Kidney (tissue), 14 donors: ENCODE measurements around the gene AACS. TPM values are rescaled to one million over a fixed set of nuclear protein-coding genes. Genes with fewer than 3 reads are reported as not detected.

Experiments used
- DNase-seq, 5 donors: peaks; one replicate each; pipeline ENCODE4 v3.0.0-alpha.2; 2013 to 2020
- FAIRE-seq: peaks from 2 replicates; lab custom pipeline; 2012; peaks lifted over from hg19 to GRCh38; lab: Jason Lieb, UNC
- H3K27ac ChIP-seq, 2 donors: one replicate each; pipeline ENCODE4 v1.7.0; 2013; ENCODE audit warnings: low read depth in 2 of 2, low read length in 2 of 2, inconsistent platforms in 1 of 2
- H3K27me3 ChIP-seq: one replicate; pipeline ENCODE4 v1.7.1; 2013; ENCODE audit warnings: low read length, inconsistent platforms; ENCODE audit not compliant: control insufficient read depth, insufficient read depth
- H3K36me3 ChIP-seq, 3 donors: one replicate each; pipeline versions ENCODE4 v1.7.0 to v1.7.1; 2013; ENCODE audit warnings: low read length in 3 of 3, control low read depth in 1 of 3, inconsistent platforms in 1 of 3; ENCODE audit not compliant: insufficient read depth in 3 of 3, control insufficient read depth in 2 of 3
- H3K4me1 ChIP-seq, 3 donors: one replicate each; pipeline versions ENCODE4 v1.7.0 to v1.7.1; 2013; ENCODE audit warnings: low read length in 3 of 3, inconsistent platforms in 1 of 3, low read depth in 1 of 3; ENCODE audit not compliant: control insufficient read depth in 2 of 3, insufficient read depth in 2 of 3
- H3K4me3 ChIP-seq, 3 donors: one replicate each; pipeline versions ENCODE4 v1.7.0 to v1.8.1; 2013; ENCODE audit warnings: low read length in 3 of 3, control low read depth in 1 of 3, inconsistent platforms in 1 of 3
- H3K9ac ChIP-seq, 3 donors: one replicate each; pipeline versions ENCODE4 v1.7.0 to v1.7.1; 2013; ENCODE audit warnings: low read length in 3 of 3, control low read depth in 1 of 3, inconsistent platforms in 1 of 3
- H3K9me3 ChIP-seq, 3 donors: one replicate each; pipeline versions ENCODE4 v1.7.0 to v1.7.1; 2013; ENCODE audit warnings: low read length in 3 of 3, control low read depth in 1 of 3, inconsistent platforms in 1 of 3; ENCODE audit not compliant: control insufficient read depth in 2 of 3, insufficient read depth in 1 of 3
- CTCF ChIP-seq: IDR thresholded peaks from 3 replicates; pipeline ENCODE4 v1.5.1; 2012; ENCODE audit warnings: mild to moderate bottlenecking, moderate library complexity, borderline replicate concordance; ENCODE audit not compliant: insufficient read depth; ENCODE audit errors: extremely low read depth
- intact Hi-C: fragments of 100-400 bp; cut with DNase I; formaldehyde crosslinking; loops from one replicate; pipeline ENCODE4 v1.11.1; 2022
- polyA plus RNA-seq: library from polyadenylated mRNA; stranded (reverse); fragments of 350-450 nt; fragmentation: Illumina TruSeq; extraction: RNeasy Lipid Tissue Mini Kit (QIAGEN cat#74804); gene quantifications from one replicate; pipeline ENCODE4 v1.2.3, GENCODE V29; 2014; ENCODE audit warnings: low read depth, low replicate concordance; ENCODE audit not compliant: insufficient read depth
- total RNA-seq: library from RNA; stranded (reverse); fragmentation: NEBNext Ultra II Directional; extraction: Animal tissue kit (Norgen Biotek cat#: 25700); gene quantifications from one replicate; pipeline ENCODE4 v1.2.1, GENCODE V29; 2021
- donor health status: control.
- donor health status: control.
- donor health status: control.
- donor health status: control.
- donor health status: control.
- donor health status: DM: yes; HTN: yes; CAD: no.
- donor health status: Normal renal cell carcinoma (clear cell type).

Gene AACS
- total and polyA plus RNA-seq, 2 donors from 2014 or later = 20.9 TPM

- Histone ChIP-seq H3K4me1 (no peaks in the 10 kb centered on the region), H3K9ac (no peak overlapping the region), H3K27ac (no peak overlapping the region), H3K9me3 (peaks cover 0 to 5% (median 0%) of the 10 kb centered on the region in 3 donors), H3K4me3 (no peak overlapping the region), H3K36me3 (no peaks in the 10 kb centered on the region), H3K27me3 (no peaks in the 10 kb centered on the region)
- DNase-seq = no peak
- no peak for FAIRE-seq
- intact Hi-C loops = no loop called here
- no peak for TF ChIP-seq CTCF
Measured at GRCh38 chr12:125018356-125018755, 46.9 kb upstream of the AACS start.

GRCh38 chr12:125021096-125021495, 44.1 kb upstream of the AACS start:
- no peak for TF ChIP-seq CTCF
- intact Hi-C loops = no loop called here
- Histone ChIP-seq H3K4me1 (no peaks in the 10 kb centered on the region), H3K27ac (no peak overlapping the region), H3K27me3 (no peaks in the 10 kb centered on the region), H3K9ac (no peak overlapping the region), H3K36me3 (no peaks in the 10 kb centered on the region), H3K4me3 (no peak overlapping the region), H3K9me3 (peaks cover 0 to 5% (median 0%) of the 10 kb centered on the region in 3 donors)
- no peak for FAIRE-seq
- no peak for DNase-seq

- DNase-seq = no peak
- no peak overlapping the region for H3K27ac ChIP-seq
- FAIRE-seq = no peak
- intact Hi-C loops = no loop called here
- no peak overlapping the region for H3K9ac ChIP-seq
- H3K4me1 ChIP-seq = no peaks in the 10 kb centered on the region
- TF ChIP-seq CTCF = no peak
- H3K9me3 ChIP-seq = peaks cover 0 to 5% (median 0%) of the 10 kb centered on the region in 3 donors
- H3K36me3 ChIP-seq = no peaks in the 10 kb centered on the region
- H3K27me3 ChIP-seq = no peaks in the 10 kb centered on the region
- H3K4me3 ChIP-seq = no peak overlapping the region
Measured at GRCh38 chr12:125021771-125022170, 43.5 kb upstream of the AACS start.

- H3K27ac ChIP-seq = no peak overlapping the region
- no peak for DNase-seq
- no peak for FAIRE-seq
Measured at GRCh38 chr12:125023065-125023464, 42.2 kb upstream of the AACS start.

More at GRCh38 chr12:125023065-125023464, 42.2 kb upstream of the AACS start:
- Histone ChIP-seq H3K9ac (no peak overlapping the region), H3K4me3 (no peak overlapping the region), H3K9me3 (peaks cover 0 to 5% (median 0%) of the 10 kb centered on the region in 3 donors), H3K27me3 (no peaks in the 10 kb centered on the region), H3K36me3 (no peaks in the 10 kb centered on the region), H3K4me1 (no peaks in the 10 kb centered on the region)
- no peak for TF ChIP-seq CTCF
- intact Hi-C loops = no loop called here
